AG08396 (cell line): ENCODE data around the gene CD79A.
A peak's percentile ranks its signal among the peaks of the same experiment; 100 is the strongest.

Experiments
- DNase-seq: peaks from one replicate; pipeline ENCODE4 v3.0.0; 2012; ENCODE audit warnings: low spot score, mixed read lengths

Gene CD79A

DNA sequence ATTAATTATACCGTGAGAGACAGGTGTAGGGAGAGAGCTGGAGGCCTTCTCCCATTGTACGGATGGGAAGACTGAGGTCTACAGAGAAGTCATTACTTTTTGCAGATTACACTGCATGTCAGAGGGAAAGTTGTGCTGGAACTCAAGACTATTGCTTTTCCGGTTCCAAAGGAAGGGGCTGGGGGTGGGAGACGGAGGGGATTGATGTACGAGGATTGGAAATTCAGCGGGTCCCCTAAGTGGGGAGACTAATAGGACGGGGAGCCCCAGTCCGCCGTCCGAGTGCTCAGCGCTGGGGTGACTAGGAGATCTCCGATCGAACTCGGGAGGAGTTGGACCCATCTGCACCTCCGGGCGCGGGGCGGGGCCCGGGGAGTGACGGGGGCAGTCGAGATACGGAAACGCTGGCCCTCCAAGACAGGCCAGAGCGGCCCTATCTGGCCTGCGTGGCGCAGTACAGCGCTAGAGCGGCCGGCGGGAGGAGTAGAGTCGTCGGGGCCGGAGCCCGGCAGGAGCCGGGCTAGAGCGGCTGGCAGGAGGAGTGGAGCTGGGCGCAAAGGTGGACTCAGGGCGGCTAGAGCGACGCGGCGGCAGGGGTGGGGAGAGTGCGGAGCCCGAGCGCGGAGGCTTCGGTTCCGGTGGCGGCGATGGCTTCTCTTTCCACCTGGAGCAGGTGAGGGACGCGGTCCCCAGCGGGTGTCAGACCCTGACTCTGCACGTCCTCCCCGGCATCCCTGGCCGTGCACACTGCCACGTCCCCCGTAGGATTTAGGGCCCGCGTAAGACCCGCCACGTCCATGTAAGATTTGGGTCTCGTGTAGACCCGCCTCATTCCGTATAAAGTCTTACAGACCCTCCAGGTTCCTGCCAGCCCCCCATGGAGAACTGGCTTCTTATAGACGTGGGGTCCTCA, 7.0 kb downstream of the CD79A start:
- peak; percentile 99 for DNase-seq

DNA sequence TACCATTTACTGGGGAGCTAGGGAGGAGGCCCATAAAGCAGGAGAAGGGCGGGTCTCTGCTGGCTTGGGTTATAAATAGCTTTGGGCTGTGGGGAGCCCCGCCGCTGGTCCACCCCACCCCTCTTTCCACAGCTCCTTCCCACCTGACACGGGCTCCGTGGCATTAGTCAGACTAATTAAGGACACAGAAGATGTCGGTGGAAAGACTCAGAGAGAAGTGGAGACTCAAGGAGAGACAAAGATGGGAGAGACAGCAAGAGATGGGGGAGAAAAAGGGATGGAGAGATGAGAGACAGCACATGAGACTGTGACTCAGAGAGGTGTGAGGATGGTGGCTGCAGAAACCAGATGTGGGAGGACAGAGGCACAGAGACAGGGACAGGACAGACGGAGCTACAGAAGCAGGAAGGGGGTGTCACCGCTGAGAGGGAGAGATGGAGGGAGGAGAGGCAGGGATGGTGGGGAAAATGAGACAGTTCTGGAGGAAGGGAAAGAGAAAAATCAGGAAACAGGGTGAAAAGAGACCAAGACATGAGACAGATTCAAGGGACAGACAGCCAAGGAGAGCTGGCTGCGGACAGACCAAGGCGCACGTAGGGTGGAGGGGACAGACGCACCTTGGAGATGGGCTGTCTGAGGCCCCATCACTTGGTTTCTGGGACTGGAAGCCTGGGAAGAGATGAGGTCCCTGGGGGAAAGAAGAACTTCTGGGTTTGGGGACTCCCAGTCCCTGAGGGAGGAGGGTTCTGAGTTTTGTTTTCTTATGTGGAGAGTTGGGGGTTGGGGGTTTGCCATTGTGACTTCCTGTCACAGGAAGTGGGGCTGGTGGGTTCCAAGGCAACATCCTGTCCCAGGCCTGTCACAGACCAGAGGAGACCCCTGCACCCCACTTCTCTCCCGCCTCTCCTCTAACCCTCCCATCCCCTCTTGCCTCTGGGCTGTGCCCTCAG, 10.0 kb downstream of the CD79A start:
- no peak for DNase-seq

DNA sequence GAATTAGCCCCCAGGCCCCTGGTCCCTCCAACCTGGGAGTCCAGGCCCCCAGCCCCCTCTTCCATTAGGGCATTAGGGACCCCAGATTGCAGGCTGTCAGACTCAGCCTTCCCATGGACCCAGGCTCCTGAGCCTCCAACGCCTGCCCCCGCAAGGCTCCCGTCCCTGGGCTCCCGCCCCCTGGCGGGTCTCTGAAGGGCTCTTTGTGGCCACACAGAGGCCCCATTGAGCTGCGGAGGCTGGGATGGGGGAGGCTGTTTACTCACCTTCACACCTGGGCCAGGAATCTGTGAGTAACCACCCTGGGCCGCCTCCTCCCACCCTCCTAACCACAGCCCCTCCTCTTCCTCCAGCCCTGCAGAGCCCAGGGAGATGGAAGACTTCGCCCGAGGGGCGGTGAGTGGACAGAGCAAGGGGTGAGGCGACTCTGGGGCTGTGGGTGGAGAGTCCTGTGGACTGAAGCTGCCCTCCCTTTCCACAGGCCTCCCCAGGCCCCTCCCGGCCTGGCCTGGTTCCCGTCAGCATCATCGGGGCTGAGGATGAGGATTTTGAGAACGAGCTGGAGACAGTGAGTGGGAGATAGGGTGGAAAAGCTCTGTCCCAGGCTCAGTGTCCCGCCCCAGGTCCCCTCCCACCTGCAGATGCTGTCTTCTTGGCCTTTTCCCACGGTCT, 10.8 kb downstream of the CD79A start:
- no peak for DNase-seq

DNA sequence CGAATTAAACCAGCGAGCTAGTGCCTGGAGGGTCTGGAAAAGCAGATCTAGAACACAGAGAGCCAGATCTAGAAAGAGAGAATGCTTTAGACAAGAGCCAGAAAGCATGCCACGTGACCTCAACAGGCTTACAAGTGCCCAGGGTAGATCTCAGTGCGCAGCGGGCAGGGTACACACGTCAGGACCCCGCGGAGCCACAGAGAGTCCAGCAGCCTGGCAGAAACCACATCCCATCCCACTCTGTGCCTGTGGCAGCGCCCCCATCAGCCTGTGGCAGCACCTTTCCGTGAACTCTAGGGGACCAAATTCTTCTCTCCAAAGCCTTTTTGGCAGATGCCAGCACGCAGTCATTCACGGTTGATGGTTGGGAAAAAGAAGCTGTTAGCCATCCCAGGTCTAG, 11.8 kb downstream of the CD79A start:
- DNase-seq = no peak

DNA sequence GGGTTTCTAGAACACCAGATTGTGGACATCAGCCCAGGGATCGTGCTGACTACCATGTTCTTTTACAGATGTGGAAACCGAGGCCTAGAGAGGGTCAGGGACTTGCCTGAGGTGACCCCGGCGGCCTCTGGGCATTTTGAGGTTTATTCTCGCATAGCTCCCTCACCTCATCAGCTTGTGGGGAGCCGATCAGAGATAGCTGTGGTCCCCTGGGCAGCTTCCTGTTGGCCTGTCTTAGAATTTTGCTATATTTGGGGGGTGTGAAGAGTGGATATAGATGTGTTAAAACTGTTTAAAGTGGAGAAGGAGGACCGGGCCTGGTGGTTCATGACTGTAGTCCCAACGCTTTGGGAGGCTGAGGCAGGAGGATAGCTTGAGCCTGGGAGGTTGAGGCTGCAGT, 12.8 kb downstream of the CD79A start:
- no peak for DNase-seq

DNA sequence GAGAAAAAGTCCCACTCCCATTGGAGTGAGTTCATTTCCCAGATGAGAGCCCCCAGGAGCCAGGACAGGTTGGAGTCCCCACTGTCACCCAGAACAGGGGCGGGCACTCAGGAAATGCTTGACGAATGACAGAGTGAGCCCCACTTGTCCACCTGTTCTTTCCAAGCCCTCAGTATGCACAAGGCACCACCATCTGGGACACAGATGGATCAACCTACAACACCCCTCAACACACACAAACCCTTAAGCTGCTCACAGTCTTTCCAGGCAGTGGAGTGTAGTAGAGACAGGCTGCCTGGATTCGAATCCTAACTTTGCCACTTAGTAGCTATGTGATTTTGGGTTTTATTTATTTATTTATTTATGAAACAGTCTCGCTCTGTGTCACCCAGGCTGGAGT, 13.9 kb downstream of the CD79A start:
- no peak for DNase-seq

DNA sequence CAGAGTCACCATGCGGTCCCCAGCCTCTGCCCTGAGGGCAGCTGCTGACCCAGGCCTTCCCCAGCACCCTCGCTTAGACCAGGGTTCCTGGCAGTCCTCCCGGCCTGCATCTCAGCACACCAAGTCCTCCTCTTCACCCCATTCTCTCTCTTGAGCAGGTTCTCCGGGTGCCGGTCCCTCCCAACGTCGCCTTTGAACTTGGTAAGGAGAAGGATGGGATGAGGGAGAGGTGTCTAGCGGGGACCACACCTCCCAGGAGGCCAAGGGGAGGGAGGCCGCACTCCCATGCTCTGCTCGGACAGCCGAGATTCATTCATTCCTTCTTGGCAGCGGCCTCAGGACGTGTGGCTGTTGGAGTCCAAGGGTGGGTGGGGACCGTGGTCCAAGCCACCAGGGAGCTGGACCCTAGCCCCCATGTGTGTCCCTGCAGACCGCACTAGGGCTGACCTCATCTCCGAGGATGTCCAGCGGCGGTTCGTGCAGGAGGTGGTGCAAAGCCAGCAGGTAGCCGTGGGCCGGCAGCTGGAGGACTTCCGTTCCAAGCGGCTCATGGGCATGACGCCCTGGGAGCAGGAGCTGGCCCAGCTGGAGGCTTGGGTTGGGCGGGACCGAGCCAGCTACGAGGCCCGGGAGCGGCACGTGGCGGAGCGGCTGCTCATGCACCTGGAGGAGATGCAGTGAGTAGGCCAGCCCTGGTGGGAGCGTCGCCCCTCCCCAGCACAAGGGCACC, 15.3 kb downstream of the CD79A start:
- no peak for DNase-seq

DNA sequence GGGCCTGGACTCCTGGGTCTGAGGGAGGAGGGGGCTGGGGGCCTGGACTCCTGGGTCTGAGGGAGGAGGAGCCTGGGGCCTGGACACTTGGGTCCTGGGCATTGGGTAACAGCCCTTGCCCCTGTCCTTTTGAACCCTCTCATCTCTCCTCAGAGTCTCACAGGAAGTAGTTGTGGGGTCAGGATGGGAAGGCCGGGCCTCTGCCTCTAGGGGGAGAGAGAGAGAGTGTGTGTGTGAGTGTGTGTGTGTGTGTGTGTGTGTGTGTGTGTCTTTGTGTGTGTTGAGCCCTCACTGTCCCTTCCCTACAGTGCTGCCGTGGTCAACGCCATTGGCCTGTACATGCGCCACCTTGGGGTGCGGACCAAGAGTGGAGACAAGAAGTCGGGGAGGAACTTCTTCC, 16.8 kb downstream of the CD79A start:
- DNase-seq = no peak

DNA sequence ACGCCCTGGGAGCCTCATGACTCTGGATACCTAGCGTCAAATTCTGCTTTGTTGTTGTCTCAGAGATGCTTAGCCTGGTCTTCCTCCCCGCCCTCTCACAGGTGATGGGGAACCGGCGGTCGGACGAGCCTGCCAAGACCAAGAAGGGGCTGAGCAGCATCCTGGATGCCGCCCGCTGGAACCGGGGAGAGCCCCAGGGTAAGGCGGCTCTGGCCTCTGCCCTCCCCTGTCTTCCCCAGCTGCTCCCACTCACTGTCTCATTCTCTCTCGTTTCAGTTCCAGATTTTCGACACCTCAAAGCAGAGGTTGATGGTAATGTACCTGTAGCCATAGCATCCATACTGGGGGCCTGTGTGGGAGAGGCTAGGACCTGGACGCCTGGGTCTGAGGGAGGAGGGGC, 17.3 kb downstream of the CD79A start:
- no peak for DNase-seq

DNA sequence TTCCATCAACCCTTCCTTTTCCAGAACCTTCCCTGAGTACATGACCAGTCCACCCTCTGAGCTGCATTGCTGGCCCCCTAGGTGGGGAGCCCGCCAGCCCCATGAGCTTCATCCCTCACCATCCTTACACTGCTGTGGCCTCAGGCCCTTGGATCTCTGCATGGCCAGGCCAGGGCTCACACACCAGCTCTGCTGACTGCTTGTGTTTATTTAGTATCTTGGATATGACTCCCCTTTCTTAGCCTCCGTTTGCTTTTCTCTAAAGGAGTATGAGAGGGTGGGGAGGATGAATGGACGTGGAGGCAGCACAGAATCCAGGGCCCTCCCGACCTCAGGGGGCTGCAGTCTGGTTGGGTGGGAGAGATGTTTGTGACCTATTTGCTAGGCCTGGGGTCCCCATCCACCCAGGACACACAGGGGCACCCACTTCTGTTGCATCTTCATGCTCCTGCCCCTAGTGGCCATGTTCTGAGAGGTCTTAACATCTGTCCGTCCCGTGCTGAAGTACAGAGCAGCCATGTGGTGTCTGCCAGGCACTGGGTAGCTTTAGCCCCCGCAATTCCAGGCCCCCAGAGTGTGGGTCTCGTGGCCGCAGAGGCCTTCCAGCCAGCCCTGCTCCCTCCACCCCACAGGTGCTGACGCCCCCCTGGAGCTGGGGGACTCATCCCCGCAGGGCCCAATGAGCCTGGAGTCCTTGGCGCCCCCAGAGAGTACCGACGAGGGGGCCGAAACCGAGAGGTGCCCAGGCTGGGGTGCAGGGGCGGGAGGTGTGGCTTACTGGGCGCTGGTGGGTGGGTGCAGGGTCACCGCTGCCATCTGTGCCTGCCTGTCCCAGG, 18.9 kb downstream of the CD79A start:
- no peak for DNase-seq

DNA sequence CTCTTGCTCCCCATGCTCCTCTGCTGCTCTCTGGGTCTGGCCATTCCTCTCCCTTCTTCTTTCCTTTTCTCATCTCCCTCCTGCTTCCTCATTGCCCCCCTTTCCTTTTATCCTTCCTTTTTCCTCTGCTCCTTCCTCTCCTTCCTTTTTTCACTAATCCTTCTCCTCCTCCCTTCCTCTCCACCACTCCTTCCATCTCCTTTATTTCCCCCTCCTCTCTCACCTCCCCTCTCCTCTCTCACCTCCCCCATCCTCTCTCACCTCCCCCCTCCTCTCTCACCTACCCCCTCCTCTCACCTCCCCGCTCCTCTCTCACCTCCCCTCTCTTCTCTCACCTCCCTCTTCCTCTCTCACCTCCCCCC, 19.5 kb downstream of the CD79A start:
- DNase-seq = no peak

DNA sequence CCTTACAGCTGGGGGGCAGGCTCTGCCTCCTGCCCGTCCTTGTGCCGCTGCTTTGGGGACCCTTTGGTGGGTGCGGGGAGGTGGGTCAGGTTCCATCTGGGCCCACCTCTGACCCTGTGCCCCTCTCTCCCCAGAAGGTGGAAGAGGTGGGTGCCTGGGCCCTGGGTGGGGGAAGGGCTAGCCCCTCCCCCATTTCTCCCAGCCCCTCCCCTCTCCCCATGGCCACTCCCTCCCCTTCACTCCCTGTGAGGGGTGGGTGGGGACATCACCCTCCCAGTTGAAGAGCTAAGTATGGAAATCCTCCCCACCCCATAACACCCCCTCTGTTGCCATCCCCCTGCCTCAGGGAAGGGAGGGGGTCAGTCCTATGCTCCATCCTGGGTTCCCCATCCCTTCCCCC, 20.1 kb downstream of the CD79A start:
- DNase-seq = no peak

DNA sequence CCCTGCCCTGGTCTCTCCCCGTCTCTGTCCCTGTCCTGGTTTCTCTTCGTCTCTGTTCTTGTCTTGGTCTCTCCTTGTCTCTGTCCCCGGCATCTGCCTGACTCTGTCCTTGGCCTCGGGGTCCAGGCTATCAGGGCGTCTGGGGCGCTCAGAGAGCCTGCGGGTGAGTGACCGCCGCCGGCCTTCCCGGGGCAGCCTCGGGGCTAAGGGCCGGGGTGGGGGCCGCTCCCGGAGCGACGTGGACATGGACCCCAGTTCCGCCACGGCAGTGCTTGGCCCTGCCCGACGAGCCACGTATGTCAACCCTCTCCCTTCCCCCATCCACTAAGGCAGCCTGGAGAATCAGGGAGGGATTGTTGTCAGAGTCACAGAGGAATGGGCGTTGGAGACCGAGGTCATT, 20.7 kb downstream of the CD79A start:
- no peak for DNase-seq

DNA sequence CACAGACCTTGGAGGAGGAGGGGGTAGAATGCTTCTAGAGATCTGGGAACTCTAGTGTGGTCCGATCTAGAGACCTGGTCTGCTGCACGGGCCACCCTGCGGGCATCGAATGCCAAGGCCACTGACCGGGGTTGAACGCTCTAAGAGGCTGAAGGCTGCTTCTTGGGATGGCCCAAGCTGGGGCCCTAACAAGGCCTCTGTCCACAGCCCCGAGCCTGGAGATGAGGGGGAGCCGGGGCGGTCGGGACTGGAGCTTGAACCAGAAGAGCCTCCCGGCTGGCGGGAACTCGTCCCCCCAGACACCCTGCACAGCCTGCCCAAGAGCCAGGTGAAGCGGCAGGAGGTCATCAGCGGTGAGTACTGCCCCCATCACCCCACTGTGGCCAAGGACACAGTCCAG, 21.2 kb downstream of the CD79A start:
- DNase-seq = no peak

DNA sequence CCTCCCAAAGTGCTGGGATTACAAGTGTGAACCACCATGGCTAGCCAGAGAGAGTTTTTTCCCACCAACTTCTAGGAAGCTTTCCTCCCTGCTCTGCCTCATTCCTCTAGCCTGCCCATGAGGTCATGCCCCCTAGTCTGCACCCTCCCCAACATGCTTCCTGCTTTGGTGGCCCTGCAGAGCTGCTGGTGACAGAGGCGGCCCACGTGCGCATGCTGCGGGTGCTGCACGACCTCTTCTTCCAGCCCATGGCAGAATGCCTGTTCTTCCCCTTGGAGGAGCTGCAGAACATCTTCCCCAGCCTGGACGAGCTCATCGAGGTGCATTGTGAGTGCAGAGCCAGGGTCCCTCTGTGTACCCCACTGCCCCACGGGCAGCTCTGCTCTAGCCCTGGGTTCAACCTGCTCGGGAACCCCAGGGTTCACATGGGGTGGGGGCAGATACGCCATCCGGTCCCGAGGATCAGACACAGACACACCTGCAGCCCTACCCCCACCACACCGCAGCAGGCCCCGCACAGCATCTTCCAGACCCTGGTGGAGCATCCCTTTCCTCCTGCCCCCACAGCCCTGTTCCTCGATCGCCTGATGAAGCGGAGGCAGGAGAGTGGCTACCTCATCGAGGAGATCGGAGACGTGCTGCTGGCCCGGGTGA, 24.8 kb downstream of the CD79A start:
- DNase-seq = no peak

DNA sequence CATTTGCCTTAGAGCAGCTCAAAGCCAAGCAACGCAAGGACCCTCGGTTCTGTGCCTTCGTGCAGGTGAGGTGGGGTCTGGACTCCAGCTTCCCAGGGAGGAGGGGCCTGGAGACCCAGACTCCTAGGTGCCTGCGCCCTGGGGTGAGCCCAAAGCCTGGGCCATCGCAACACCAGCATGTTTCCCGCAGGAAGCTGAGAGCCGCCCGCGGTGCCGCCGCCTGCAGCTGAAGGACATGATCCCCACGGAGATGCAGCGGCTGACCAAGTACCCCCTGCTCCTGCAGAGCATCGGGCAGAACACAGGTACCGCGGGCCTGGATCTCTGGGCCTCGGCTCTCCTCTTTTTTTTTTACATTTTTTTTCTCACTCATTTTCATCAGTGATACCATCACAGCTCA, 25.5 kb downstream of the CD79A start:
- DNase-seq = no peak

DNA sequence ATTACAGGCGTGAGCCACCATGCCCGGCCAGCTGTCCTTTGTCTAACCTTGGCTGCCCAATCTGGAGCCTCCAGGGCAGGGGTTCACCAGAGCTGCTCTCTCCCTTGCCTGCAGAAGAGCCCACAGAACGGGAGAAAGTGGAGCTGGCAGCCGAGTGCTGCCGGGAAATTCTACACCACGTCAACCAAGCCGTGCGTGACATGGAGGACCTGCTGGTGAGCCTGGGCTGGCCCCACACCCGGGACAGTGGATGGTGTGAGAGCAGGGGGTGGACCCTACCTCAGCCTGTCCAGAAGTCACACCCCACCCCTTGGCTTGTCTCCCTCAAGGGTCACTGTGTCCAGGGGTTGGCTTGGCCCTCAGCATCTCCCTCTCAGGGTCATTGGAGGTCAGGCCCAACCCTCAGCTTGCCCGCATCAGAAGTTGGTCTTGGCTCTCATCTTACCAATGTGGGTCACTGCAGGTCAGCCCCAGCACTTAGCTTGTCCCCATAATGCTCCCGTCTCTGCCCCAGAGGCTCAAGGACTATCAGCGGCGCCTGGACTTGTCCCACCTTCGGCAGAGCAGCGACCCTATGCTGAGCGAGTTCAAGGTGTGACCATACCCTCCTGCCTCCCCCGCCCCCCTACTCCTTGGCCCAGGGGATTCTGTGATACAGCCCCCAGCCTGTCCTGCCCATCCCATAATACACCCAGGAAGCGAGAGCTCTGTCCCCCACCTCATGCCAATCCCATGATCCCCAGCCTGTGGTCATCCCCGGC, 26.3 kb downstream of the CD79A start:
- no peak for DNase-seq

DNA sequence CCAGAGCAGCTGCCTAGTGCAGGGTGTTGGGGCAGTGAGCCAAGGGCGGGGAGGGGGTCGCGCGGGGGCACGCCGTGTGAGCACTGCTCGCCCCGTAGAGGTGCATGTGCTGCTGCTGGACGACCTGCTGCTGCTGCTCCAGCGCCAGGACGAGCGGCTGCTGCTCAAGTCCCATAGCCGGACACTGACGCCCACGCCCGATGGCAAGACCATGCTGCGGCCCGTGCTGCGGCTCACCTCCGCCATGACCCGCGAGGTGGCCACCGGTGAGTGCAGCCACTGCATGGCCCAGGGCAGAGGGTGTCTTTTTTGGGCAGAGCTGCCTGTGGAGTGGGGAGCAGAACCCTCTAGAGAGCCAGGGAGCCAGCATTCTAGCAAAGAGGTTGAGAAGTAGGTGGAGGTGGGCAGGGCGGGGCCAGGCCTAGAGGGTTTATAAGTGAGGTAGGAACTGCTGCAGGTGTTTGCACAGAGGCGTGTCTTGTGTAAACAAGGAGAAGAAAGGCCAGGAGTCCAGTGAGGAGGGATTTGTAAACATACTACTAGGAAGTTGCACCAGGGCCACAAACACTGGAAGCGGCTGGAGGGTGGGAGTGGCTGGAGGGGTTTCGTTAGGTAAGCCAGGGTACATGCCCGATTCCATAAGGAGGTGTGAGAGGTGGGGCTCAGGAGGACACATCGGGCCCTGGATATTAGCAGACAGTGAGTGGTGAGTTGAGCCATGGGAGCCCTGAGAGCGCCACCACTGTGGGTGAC, 27.2 kb downstream of the CD79A start:
- DNase-seq = no peak
